CD14-positive monocyte (primary cell): ENCODE data around the gene C16orf96. TPM values are rescaled to one million over a fixed set of nuclear protein-coding genes. Genes with fewer than 3 reads are reported as not detected.

Experiments used
- DNase-seq, 3 donors: peaks; one replicate each; pipeline ENCODE4 v3.0.0-alpha.2; 2011 to 2022
- H2AFZ ChIP-seq: 2 replicates; pipeline ENCODE4 v1.6.0; 2012; ENCODE audit warnings: mild to moderate bottlenecking, low read depth, low read length, inconsistent platforms; ENCODE audit not compliant: insufficient read depth, poor library complexity, severe bottlenecking
- H3K27ac ChIP-seq, 2 donors: 1 replicate in 1 of 2; 2 replicates in 1 of 2; pipeline ENCODE4 v1.5.1; 2012 to 2013; ENCODE audit warnings: low read length in 2 of 2, control low read depth in 1 of 2, inconsistent platforms in 1 of 2, low read depth in 1 of 2, mild to moderate bottlenecking in 1 of 2
- H3K27me3 ChIP-seq, 2 donors: one replicate each; pipeline versions ENCODE4 v1.6.0 to v1.6.1; 2011 to 2013; ENCODE audit warnings: low read length in 2 of 2; ENCODE audit not compliant: control insufficient read depth in 2 of 2, insufficient read depth in 2 of 2
- H3K36me3 ChIP-seq, 2 donors: replicated peaks in 1 of 2; 1 replicate in 1 of 2; 2 replicates in 1 of 2; pipeline versions ENCODE4 v1.5.1 to v1.6.1; 2012 to 2013; ENCODE audit warnings: low read length in 2 of 2, control low read depth in 1 of 2, inconsistent platforms in 1 of 2, mild to moderate bottlenecking in 1 of 2; ENCODE audit not compliant: insufficient read depth in 2 of 2, control insufficient read depth in 1 of 2
- H3K4me1 ChIP-seq, 2 donors: 1 replicate in 1 of 2; 2 replicates in 1 of 2; pipeline versions ENCODE4 v1.5.1 to v1.6.1; 2012 to 2013; ENCODE audit warnings: low read length in 2 of 2, control low read depth in 1 of 2, inconsistent platforms in 1 of 2, mild to moderate bottlenecking in 1 of 2, moderate library complexity in 1 of 2; ENCODE audit not compliant: insufficient read depth in 2 of 2, control insufficient read depth in 1 of 2
- H3K4me2 ChIP-seq: replicated peaks from 2 replicates; pipeline ENCODE3; 2012; ENCODE audit warnings: low read length, moderate library complexity, mild to moderate bottlenecking; ENCODE audit not compliant: poor library complexity, severe bottlenecking; ENCODE audit errors: extremely low read depth
- H3K4me3 ChIP-seq, 3 experiments: fragments of 200-600 bp in 1 of 3; sonication (generic) in 1 of 3; replicated peaks in 1 of 3; 1 replicate in 2 of 3; 2 replicates in 1 of 3; pipeline ENCODE4 v1.5.1; 2011 to 2013; ENCODE audit warnings: low read length in 3 of 3, mild to moderate bottlenecking in 3 of 3, control low read depth in 2 of 3, low read depth in 2 of 3, inconsistent platforms in 1 of 3, moderate library complexity in 1 of 3
- H3K79me2 ChIP-seq: 2 replicates; pipeline ENCODE4 v1.6.0; 2012; ENCODE audit warnings: mild to moderate bottlenecking, control low read depth, inconsistent platforms, low read length, moderate library complexity; ENCODE audit not compliant: insufficient read depth
- H3K9ac ChIP-seq: 2 replicates; pipeline ENCODE4 v1.6.0; 2017; ENCODE audit warnings: low read length, mild to moderate bottlenecking; ENCODE audit not compliant: insufficient read depth, poor library complexity, severe bottlenecking
- H3K9me3 ChIP-seq, 2 donors: replicated peaks in 1 of 2; 1 replicate in 1 of 2; 2 replicates in 1 of 2; pipeline versions ENCODE4 v1.5.1 to v1.6.1; 2012 to 2013; ENCODE audit warnings: low read length in 2 of 2, control low read depth in 1 of 2; ENCODE audit not compliant: control insufficient read depth in 1 of 2, insufficient read depth in 1 of 2
- H4K20me1 ChIP-seq: 2 replicates; pipeline ENCODE4 v1.6.0; 2012; ENCODE audit warnings: mild to moderate bottlenecking, low read length, control low read depth, moderate library complexity; ENCODE audit not compliant: insufficient read depth
- H3K27ac Mint-ChIP-seq, 7 donors: one replicate each; pipeline ENCODE4 v1.8.0; 2020; ENCODE audit warnings: mild to moderate bottlenecking in 7 of 7, mixed read lengths in 7 of 7, moderate library complexity in 6 of 7, inconsistent platforms in 2 of 7
- H3K27me3 Mint-ChIP-seq, 3 donors: one replicate each; pipeline ENCODE4 v1.8.0; 2021 to 2022; ENCODE audit warnings: low read depth in 3 of 3, mild to moderate bottlenecking in 3 of 3, mixed read lengths in 3 of 3, moderate library complexity in 3 of 3, inconsistent platforms in 1 of 3
- H3K36me3 Mint-ChIP-seq, 2 donors: one replicate each; pipeline ENCODE4 v1.8.0; 2020; ENCODE audit warnings: mixed read lengths in 2 of 2, inconsistent platforms in 1 of 2, mild to moderate bottlenecking in 1 of 2
- H3K4me1 Mint-ChIP-seq: one replicate; pipeline ENCODE4 v1.8.0; 2020; ENCODE audit warnings: mild to moderate bottlenecking, mixed read lengths
- H3K4me3 Mint-ChIP-seq, 2 donors: one replicate each; pipeline ENCODE4 v1.8.0; 2020; ENCODE audit warnings: mild to moderate bottlenecking in 2 of 2, mixed read lengths in 2 of 2, moderate library complexity in 1 of 2
- H3K9me3 Mint-ChIP-seq, 7 donors: one replicate each; pipeline ENCODE4 v1.8.0; 2020 to 2022; ENCODE audit warnings: mixed read lengths in 7 of 7, mild to moderate bottlenecking in 6 of 7, moderate library complexity in 6 of 7, inconsistent platforms in 2 of 7
- CTCF ChIP-seq: fragments of 200-600 bp; IDR thresholded peaks from one replicate; pipeline ENCODE4 v1.8.0; 2022; ENCODE audit warnings: antibody characterized with exemption, mild to moderate bottlenecking
- WGBS: methylation state at CpG from one replicate; pipeline ENCODE4 v1.1.5; 2013; ENCODE audit warnings: missing lambda C conversion rate; ENCODE audit not compliant: insufficient coverage; 5-methylcytosine and 5-hydroxymethylcytosine counted together
- intact Hi-C, 2 donors: fragments of 100-400 bp; cut with micrococcal nuclease; formaldehyde crosslinking; loops; one replicate each; pipeline versions ENCODE4 v1.15.0 to v1.15.1; 2023
- polyA plus RNA-seq, 3 donors: library from polyadenylated mRNA; depleted of rRNA in 1 of 3; unstranded in 2 of 3; stranded (reverse) in 1 of 3; fragments of 300-500 nt in 2 of 3; fragments of >200 nt in 1 of 3; fragmentation: Illumina TruSeq in 2 of 3; gene quantifications; 1 replicate in 2 of 3; 2 replicates in 1 of 3; pipeline ENCODE4 v1.2.3, GENCODE V29; 2012 to 2021

Gene C16orf96
- polyA plus RNA-seq, 3 donors = 0.13 TPM; not detected in 2

- intact Hi-C loops = loop anchor here in 1 of 2 donors (2.0 to 10.0 kb wide), 3 partner anchors 38 to 99 kb away; partner anchors contain the start of gene CDIP1
- Histone ChIP-seq H2AFZ (peak overlapping the region; percentile 87), H3K36me3 (peaks cover 5 to 10% of the 10 kb centered on the region in 2 donors), H3K4me1 (peaks cover 47 to 53% of the 10 kb centered on the region in 2 donors), H3K4me3 (peak overlapping the region; percentile 61 to 76 (median 64)), H3K9ac (peak overlapping the region; percentile 85), H3K27ac (peak overlapping the region in 1 of 2 donors; percentile 78), H3K27me3 (no peaks in the 10 kb centered on the region), H3K9me3 (no peaks in the 10 kb centered on the region), H3K79me2 (peaks cover 51% of the 10 kb centered on the region), H4K20me1 (peaks cover 52% of the 10 kb centered on the region), H3K4me2 (peak overlapping the region; percentile 96)
- Mint-ChIP-seq H3K4me3 (peak overlapping the region; percentile 78 to 84), H3K9me3 (peaks cover 0 to 1% (median 0%) of the 10 kb centered on the region in 7 donors), H3K27ac (peak overlapping the region in 4 of 7 donors; percentile 19 to 80 (median 60)), H3K36me3 (peaks cover 2 to 8% of the 10 kb centered on the region in 2 donors), H3K4me1 (peaks cover 47% of the 10 kb centered on the region), H3K27me3 (peaks cover 0 to 2% (median 0%) of the 10 kb centered on the region in 3 donors)
- under 1% methylated on average over 85 of the region's 92 CpGs for WGBS
- DNase-seq = no peak
- no peak for TF ChIP-seq CTCF
Observed at GRCh38 chr16:4613636-4614570, 57.8 kb downstream of the C16orf96 start.

DNA sequence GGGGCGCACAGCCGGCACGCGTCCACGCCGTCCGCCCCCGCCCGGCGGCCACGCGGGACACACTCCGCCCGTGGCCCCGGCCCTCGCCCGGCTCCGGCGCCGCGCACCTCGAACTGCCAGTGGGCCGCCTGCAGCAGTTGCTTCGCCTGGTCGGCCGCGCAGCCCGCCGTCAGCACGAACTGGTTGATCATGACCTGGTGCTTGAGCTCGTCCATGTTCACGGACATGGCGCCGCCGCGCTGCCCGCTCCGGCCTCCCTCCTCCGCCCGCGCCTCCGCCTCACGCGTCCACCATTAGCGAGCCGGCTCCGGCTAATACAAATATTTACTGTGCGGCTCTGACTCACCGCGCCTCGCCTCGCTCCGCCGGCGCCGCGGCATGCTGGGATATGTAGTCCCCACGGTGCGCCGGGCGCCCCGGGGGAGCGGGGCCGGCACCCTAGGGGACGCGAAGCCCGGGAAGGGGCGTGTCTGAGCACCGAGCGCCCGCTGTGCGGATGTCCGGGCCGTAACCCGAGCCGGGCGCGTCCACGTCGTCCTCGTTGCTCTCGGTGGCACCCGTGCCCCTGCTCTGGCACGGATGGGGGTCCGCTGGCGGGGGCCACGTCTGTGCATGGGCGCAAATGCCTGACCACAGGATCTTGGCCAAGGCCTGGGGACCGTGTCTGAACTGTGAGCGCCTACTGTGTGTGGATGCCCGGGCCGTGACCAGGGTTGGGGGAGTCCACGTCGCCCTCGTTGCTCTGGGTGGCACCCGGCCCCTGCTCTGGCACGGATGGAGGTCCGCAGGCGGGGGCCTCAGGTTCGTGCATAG, 58.6 kb downstream of the C16orf96 start, which contains the start of gene UBALD1:
UBALD1 (minus strand) TSS at position 318 of the 813 bp plus-strand sequence; CDS start at position 227, 91 bp downstream.
- Mint-ChIP-seq H3K36me3 (peaks cover 0 to 2% of the 10 kb centered on the region in 2 donors), H3K4me1 (peaks cover 47% of the 10 kb centered on the region), H3K27me3 (peaks cover 0 to 2% (median 0%) of the 10 kb centered on the region in 3 donors), H3K4me3 (peak within 1 kb of the TSS; percentile 83 to 86), H3K27ac (peak within 1 kb of the TSS; percentile 63 to 96 (median 90)), H3K9me3 (peaks cover 0 to 1% (median 0%) of the 10 kb centered on the region in 7 donors)
- Histone ChIP-seq H2AFZ (peak within 1 kb of the TSS; percentile 87), H3K79me2 (peaks cover 45% of the 10 kb centered on the region), H3K4me1 (peaks cover 47 to 53% of the 10 kb centered on the region in 2 donors), H3K9me3 (no peaks in the 10 kb centered on the region), H3K36me3 (peaks cover 0 to 1% of the 10 kb centered on the region in 2 donors), H3K4me2 (peak within 1 kb of the TSS; percentile 96), H3K4me3 (peak within 1 kb of the TSS; percentile 61 to 76 (median 64)), H3K9ac (peak within 1 kb of the TSS; percentile 85), H3K27ac (peak within 1 kb of the TSS; percentile 78 to 89), H4K20me1 (peaks cover 44% of the 10 kb centered on the region), H3K27me3 (no peaks in the 10 kb centered on the region)
- TF ChIP-seq CTCF = no peak
- intact Hi-C loops = loop anchor here in 1 of 2 donors (2.0 to 10.0 kb wide), 4 partner anchors 38 to 197 kb away; partner anchors contain the start of genes CDIP1 and CORO7
- DNase-seq = peak; percentile 84 to 89 (median 87)
- 10% methylated on average over 100 of the region's 100 CpGs for WGBS
